WTC11 (cell line): ENCODE data around the gene ANKFN1. TPM values are rescaled to one million over a fixed set of nuclear protein-coding genes. Genes with fewer than 3 reads are reported as not detected.

Experiments used
- ATAC-seq: fragments of 200-7000 bp; cut with Tn5 transposase; 2 replicates; pipeline ENCODE4 v1.10.0; 2021; ENCODE audit warnings: mild to moderate bottlenecking, moderate library complexity
- CTCF ChIA-PET: fragments of 300-600 bp; sonication (Branson Sonifier 250); formaldehyde crosslinking; loops from one replicate; lab custom pipeline; 2021; ENCODE audit warnings: antibody characterized with exemption; lab: Charles Lee
- POLR2A ChIA-PET: fragments of 350-600 bp; sonication (Branson Sonifier 250); formaldehyde crosslinking; loops from one replicate; lab custom pipeline; 2021; ENCODE audit warnings: antibody characterized with exemption; lab: Charles Lee
- DNase-seq: peaks from one replicate; pipeline ENCODE4 v3.0.0; 2021; ENCODE audit warnings: low spot score
- H3K27ac Mint-ChIP-seq: 2 replicates; pipeline ENCODE4 v1.8.0; 2021; ENCODE audit warnings: mixed read lengths
- H3K27me3 Mint-ChIP-seq: 2 replicates; pipeline ENCODE4 v1.8.0; 2021; ENCODE audit warnings: low read depth, mild to moderate bottlenecking, moderate library complexity, mixed read lengths
- H3K36me3 Mint-ChIP-seq: 2 replicates; pipeline ENCODE4 v1.8.0; 2021; ENCODE audit warnings: mixed read lengths
- H3K4me1 Mint-ChIP-seq: 2 replicates; pipeline ENCODE4 v1.8.0; 2022; ENCODE audit warnings: mixed read lengths
- H3K4me3 Mint-ChIP-seq: 2 replicates; pipeline ENCODE4 v1.8.0; 2021; ENCODE audit warnings: mild to moderate bottlenecking, moderate library complexity, mixed read lengths
- H3K9me3 Mint-ChIP-seq: 2 replicates; pipeline ENCODE4 v1.8.0; 2021; ENCODE audit warnings: mixed read lengths
- CREM ChIP-seq: sonication (generic); formaldehyde crosslinking; IDR thresholded peaks from 2 replicates; pipeline ENCODE4 v1.8.1; 2022; ENCODE audit warnings: mild to moderate bottlenecking, missing genetic modification reagents, moderate library complexity
- CTCF ChIP-seq: fragments of 200-600 bp; IDR thresholded peaks from 2 replicates; pipeline ENCODE4 v1.8.0; 2022; ENCODE audit warnings: antibody characterized with exemption
- ETV6 ChIP-seq: sonication (generic); formaldehyde crosslinking; IDR thresholded peaks from 2 replicates; pipeline ENCODE4 v1.8.1; 2022; ENCODE audit warnings: mild to moderate bottlenecking, missing genetic modification reagents
- HMGA2 ChIP-seq: fragments of 250-450 bp; sonication (Bioruptor Pico); IDR thresholded peaks from 2 replicates; pipeline ENCODE4 v1.4.0; 2021; ENCODE audit warnings: mild to moderate bottlenecking, moderate library complexity
- IRF2 ChIP-seq: sonication (generic); formaldehyde crosslinking; IDR thresholded peaks from 2 replicates; pipeline ENCODE4 v1.8.0; 2022; ENCODE audit warnings: low read depth, missing genetic modification reagents, borderline replicate concordance
- NR2C2 ChIP-seq: sonication (generic); formaldehyde crosslinking; IDR thresholded peaks from 2 replicates; pipeline ENCODE4 v1.8.0; 2022; ENCODE audit warnings: mild to moderate bottlenecking, missing genetic modification reagents
- NR3C1 ChIP-seq: sonication (generic); formaldehyde crosslinking; conservative IDR thresholded peaks from 2 replicates; pipeline ENCODE4 v1.8.1; 2023; ENCODE audit warnings: low read depth, mild to moderate bottlenecking, missing genetic modification reagents
- OVOL2 ChIP-seq: fragments of 250-450 bp; sonication (Bioruptor Pico); IDR thresholded peaks from 2 replicates; pipeline ENCODE4 v1.9.0; 2021; ENCODE audit warnings: mild to moderate bottlenecking, borderline replicate concordance
- STAT6 ChIP-seq: sonication (generic); formaldehyde crosslinking; conservative IDR thresholded peaks from 2 replicates; pipeline ENCODE4 v1.8.1; 2023; ENCODE audit warnings: mild to moderate bottlenecking, low read depth, missing genetic modification reagents, moderate library complexity
- TP53 ChIP-seq: sonication (generic); formaldehyde crosslinking; IDR thresholded peaks from 2 replicates; pipeline ENCODE4 v1.8.1; 2023; ENCODE audit warnings: mild to moderate bottlenecking, missing genetic modification reagents
- ZBTB43 ChIP-seq: sonication (generic); formaldehyde crosslinking; IDR thresholded peaks from 2 replicates; pipeline ENCODE4 v1.8.1; 2023; ENCODE audit warnings: mild to moderate bottlenecking, missing genetic modification reagents
- ZNF219 ChIP-seq: sonication (generic); formaldehyde crosslinking; IDR thresholded peaks from 2 replicates; pipeline ENCODE4 v1.8.0; 2023; ENCODE audit warnings: missing genetic modification reagents, mild to moderate bottlenecking, borderline replicate concordance
- ZNF317 ChIP-seq: sonication (generic); formaldehyde crosslinking; IDR thresholded peaks from 2 replicates; pipeline ENCODE4 v1.8.1; 2023; ENCODE audit warnings: low read depth, mild to moderate bottlenecking, moderate library complexity, missing genetic modification reagents, borderline replicate concordance
- total RNA-seq: library from RNA; stranded (reverse); gene quantifications from 3 replicates; pipeline ENCODE4 v1.2.3, GENCODE V29; 2021
- TF ChIP-seq, protein P1 (sequence below): fragments of 250-450 bp; sonication (Bioruptor Pico); IDR thresholded peaks from 2 replicates; pipeline ENCODE4 v1.9.0; 2021; ENCODE audit warnings: moderate library complexity, mild to moderate bottlenecking, inconsistent platforms, borderline replicate concordance

ANKFN1 gene
- total RNA-seq, 1 experiment from 2014 or later = 0.24 TPM

GRCh38 chr17:56316604-56317003 lies 163.3 kb downstream of the ANKFN1 start:
- DNase-seq (no peak), ATAC-seq (no peak)
- no peaks in the 10 kb centered on the region for H3K36me3 Mint-ChIP-seq
- ChIA-PET CTCF (no interaction called here), POLR2A (no interaction called here)
- H3K9me3 Mint-ChIP-seq = no peaks in the 10 kb centered on the region
- peaks cover 42% of the 10 kb centered on the region for H3K4me1 Mint-ChIP-seq
- H3K4me3 Mint-ChIP-seq = no peak overlapping the region
- no peak overlapping the region for H3K27ac Mint-ChIP-seq
- TF ChIP-seq TP53 (CRISPR knock-in tag) (no peak), ZNF219 (CRISPR knock-in tag) (no peak)
- H3K27me3 Mint-ChIP-seq = no peaks in the 10 kb centered on the region; the same call in 1 of the 2 replicates

- H3K36me3 Mint-ChIP-seq = no peaks in the 10 kb centered on the region
- ChIA-PET CTCF (interaction anchor here (0.8 kb wide), 1 partner anchor 189 kb away, joined by 3 read pairs; no protein-coding TSS in a partner anchor), POLR2A (no interaction called here)
- H3K4me1 Mint-ChIP-seq = peaks cover 43% of the 10 kb centered on the region
- no peak overlapping the region for H3K4me3 Mint-ChIP-seq
- no peaks in the 10 kb centered on the region; the same call in 1 of the 2 replicates for H3K27me3 Mint-ChIP-seq
- ATAC-seq = no peak
- DNase-seq = no peak
- no peak for TF ChIP-seq NR3C1 (CRISPR knock-in tag)
- TF ChIP-seq ZBTB43 (CRISPR knock-in tag) = no peak
- TF ChIP-seq ETV6 = no peak
- TF ChIP-seq CREM (CRISPR knock-in tag) = no peak
- TF ChIP-seq HMGA2 (CRISPR knock-in tag) = no peak
- TF ChIP-seq, protein P1, sequence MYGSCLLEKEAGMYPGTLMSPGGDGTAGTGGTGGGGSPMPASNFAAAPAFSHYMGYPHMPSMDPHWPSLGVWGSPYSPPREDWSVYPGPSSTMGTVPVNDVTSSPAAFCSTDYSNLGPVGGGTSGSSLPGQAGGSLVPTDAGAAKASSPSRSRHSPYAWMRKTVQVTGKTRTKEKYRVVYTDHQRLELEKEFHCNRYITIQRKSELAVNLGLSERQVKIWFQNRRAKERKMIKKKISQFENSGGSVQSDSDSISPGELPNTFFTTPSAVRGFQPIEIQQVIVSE (CRISPR knock-in tag) = no peak
- no peak for TF ChIP-seq IRF2 (CRISPR knock-in tag)
- no peak for TF ChIP-seq NR2C2
- TF ChIP-seq STAT6 (CRISPR knock-in tag) = no peak
- TF ChIP-seq ZNF317 (CRISPR knock-in tag) = no peak
- no peaks in the 10 kb centered on the region for H3K9me3 Mint-ChIP-seq
- H3K27ac Mint-ChIP-seq = no peak overlapping the region
Measured at GRCh38 chr17:56317351-56318208, 164.3 kb downstream of the ANKFN1 start.

DNA sequence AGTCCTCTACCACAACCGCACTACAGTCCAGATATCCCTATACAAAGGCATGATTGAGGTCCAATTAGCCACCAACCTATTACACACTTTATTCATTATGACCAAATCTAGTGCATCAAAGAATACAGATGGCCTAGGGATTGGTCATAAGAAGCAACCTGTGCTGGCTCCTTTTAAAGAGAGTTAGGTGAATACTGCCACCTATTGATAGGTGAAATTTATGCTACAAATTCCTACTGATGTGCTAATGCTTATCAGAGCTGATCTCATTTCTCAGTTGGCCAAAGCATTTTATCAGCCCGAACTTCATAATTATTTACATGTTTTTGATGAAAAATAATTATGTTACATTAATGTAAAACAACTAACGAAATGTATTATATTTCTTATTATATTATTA lies 166.3 kb downstream of the ANKFN1 start:
- peak; percentile 49 for ATAC-seq
- no peaks in the 10 kb centered on the region for H3K9me3 Mint-ChIP-seq
- CTCF ChIA-PET = interaction anchor here (0.6 to 2.0 kb wide), 20 partner anchors 10 to 717 kb away, joined by 3 to 17 read pairs (median 4); no protein-coding TSS in a partner anchor
- H3K36me3 Mint-ChIP-seq = no peaks in the 10 kb centered on the region
- H3K27ac Mint-ChIP-seq = no peak overlapping the region
- POLR2A ChIA-PET = no interaction called here
- no peaks in the 10 kb centered on the region; the same call in 1 of the 2 replicates for H3K27me3 Mint-ChIP-seq
- no peak overlapping the region for H3K4me3 Mint-ChIP-seq
- DNase-seq = no peak
- TF ChIP-seq CTCF = peak; percentile 42; the same call in 1 of the 2 replicates
- TF ChIP-seq OVOL2 (CRISPR knock-in tag) = no peak
- H3K4me1 Mint-ChIP-seq = peaks cover 44% of the 10 kb centered on the region
